Nephron progenitor cell (in vitro differentiated cells): ENCODE results near the gene GALNT7.
A peak's percentile ranks its signal among the peaks of the same experiment; 100 is the strongest.

Experiments
- DNase-seq: peaks from one replicate; pipeline ENCODE4 v3.0.0; 2021
- H3K27ac Mint-ChIP-seq: 2 replicates; pipeline ENCODE4 v1.8.0; 2021; ENCODE audit warnings: mild to moderate bottlenecking, moderate library complexity, mixed read lengths
- H3K27me3 Mint-ChIP-seq: 2 replicates; pipeline ENCODE4 v1.8.0; 2021; ENCODE audit warnings: mild to moderate bottlenecking, low read depth, mixed read lengths; ENCODE audit not compliant: poor library complexity
- H3K36me3 Mint-ChIP-seq: 2 replicates; pipeline ENCODE4 v1.8.0; 2021; ENCODE audit warnings: low read depth, mixed read lengths
- H3K4me1 Mint-ChIP-seq: 2 replicates; pipeline ENCODE4 v1.8.0; 2021; ENCODE audit warnings: mixed read lengths
- H3K4me3 Mint-ChIP-seq: 2 replicates; pipeline ENCODE4 v1.8.0; 2021; ENCODE audit warnings: mild to moderate bottlenecking, moderate library complexity, mixed read lengths
- H3K9me3 Mint-ChIP-seq: 2 replicates; pipeline ENCODE4 v1.8.0; 2021; ENCODE audit warnings: mild to moderate bottlenecking, moderate library complexity, mixed read lengths
- CTCF ChIP-seq: fragments of 200-600 bp; sonication (generic); IDR thresholded peaks from 2 replicates; pipeline ENCODE4 v1.5.0; 2021; ENCODE audit warnings: antibody characterized with exemption

The GALNT7 gene

GRCh38 chr4:173319696-173320095, 151.1 kb downstream of the GALNT7 start:
- no peaks in the 10 kb centered on the region for H3K4me1 Mint-ChIP-seq
- no peaks in the 10 kb centered on the region for H3K27me3 Mint-ChIP-seq
- no peak for TF ChIP-seq CTCF
- H3K36me3 Mint-ChIP-seq, result peaks cover 5% of the 10 kb centered on the region
- H3K27ac Mint-ChIP-seq, result no peak overlapping the region
- H3K4me3 Mint-ChIP-seq, result no peak overlapping the region
- DNase-seq, result no peak
- no peaks in the 10 kb centered on the region for H3K9me3 Mint-ChIP-seq

GRCh38 chr4:173325007-173325736, 156.6 kb downstream of the GALNT7 start:
- no peak for TF ChIP-seq CTCF
- Mint-ChIP-seq H3K4me1 (no peaks in the 10 kb centered on the region), H3K27me3 (no peaks in the 10 kb centered on the region), H3K4me3 (no peak overlapping the region), H3K27ac (no peak overlapping the region), H3K36me3 (peaks cover 43% of the 10 kb centered on the region), H3K9me3 (no peaks in the 10 kb centered on the region)
- no peak for DNase-seq

- Mint-ChIP-seq H3K27ac (no peak overlapping the region), H3K4me1 (peaks cover 22% of the 10 kb centered on the region), H3K27me3 (peaks cover 3% of the 10 kb centered on the region), H3K9me3 (no peaks in the 10 kb centered on the region), H3K36me3 (peaks cover 63% of the 10 kb centered on the region), H3K4me3 (no peak overlapping the region)
- no peak for DNase-seq
- no peak for TF ChIP-seq CTCF
Measured at GRCh38 chr4:173328236-173328901, 159.8 kb downstream of the GALNT7 start.

GRCh38 chr4:173330590-173330989, 162.0 kb downstream of the GALNT7 start:
- H3K27ac Mint-ChIP-seq, result no peak overlapping the region
- H3K4me1 Mint-ChIP-seq, result peaks cover 26% of the 10 kb centered on the region
- H3K4me3 Mint-ChIP-seq, result no peak overlapping the region

GRCh38 chr4:173332021-173332487, 163.4 kb downstream of the GALNT7 start:
- H3K36me3 Mint-ChIP-seq, result peaks cover 58% of the 10 kb centered on the region
- H3K4me3 Mint-ChIP-seq, result peak overlapping the region; percentile 96
- no peak for TF ChIP-seq CTCF
- peaks cover 3% of the 10 kb centered on the region for H3K27me3 Mint-ChIP-seq
- H3K4me1 Mint-ChIP-seq, result peaks cover 38% of the 10 kb centered on the region
- no peaks in the 10 kb centered on the region for H3K9me3 Mint-ChIP-seq
- DNase-seq, result no peak
- peak overlapping the region; percentile 36 for H3K27ac Mint-ChIP-seq

More at GRCh38 chr4:173330590-173330989, 162.0 kb downstream of the GALNT7 start:
- Mint-ChIP-seq H3K27me3 (peaks cover 3% of the 10 kb centered on the region), H3K36me3 (peaks cover 70% of the 10 kb centered on the region), H3K9me3 (no peaks in the 10 kb centered on the region)
- no peak for TF ChIP-seq CTCF
- DNase-seq, result no peak
